ENCODE measurements around the gene EXOC4.

GRCh38 chr7:134058980-134059379 is 806.1 kb downstream of the EXOC4 start:
- TF ChIP-seq CTCF (IDR thresholded peaks at IDR 0.05; ENCODE audit: extremely low read depth in 1 of 2, insufficient read depth in 1 of 2, low read depth in 1 of 2, low read length in 2 of 2) (no peak), POLR2A (IDR thresholded peaks at IDR 0.05; ENCODE audit: low read depth, low read length) (no peak)
